A549 (cell line): ENCODE results near the gene XCR1.

Experiments used
- CHD4 ChIP-seq: fragments of 200-600 bp; sonication (generic); IDR thresholded peaks from 2 replicates; pipeline ENCODE4 v1.6.1; 2016; ENCODE audit warnings: antibody characterized with exemption, mild to moderate bottlenecking, borderline replicate concordance
- CTCF ChIP-seq: fragments of >200 bp; sonication (Bioruptor Twin); formaldehyde crosslinking; IDR thresholded peaks from 3 replicates; pipeline ENCODE4 v1.5.1; 2016
- EP300 ChIP-seq, 2 experiments: fragments of >200 bp; sonication (Bioruptor Twin); formaldehyde crosslinking; IDR thresholded peaks; 2 replicates in 1 of 2; 3 replicates in 1 of 2; pipeline ENCODE4 v1.6.1; 2016 to 2017
- MAZ ChIP-seq: fragments of 150-350 bp; IDR thresholded peaks from 2 replicates; pipeline ENCODE4 v1.6.1; 2014; ENCODE audit warnings: antibody characterized with exemption, low read depth, low read length, borderline replicate concordance
- MYC ChIP-seq: IDR thresholded peaks from 2 replicates; pipeline ENCODE4 v1.6.1; 2012; ENCODE audit warnings: mild to moderate bottlenecking, inconsistent platforms, low read length, improper control_type of control experiment, borderline replicate concordance
- PBX3 ChIP-seq: IDR thresholded peaks from 2 replicates; pipeline ENCODE4 v1.6.1; 2012
- POLR2A ChIP-seq: IDR thresholded peaks from 2 replicates; pipeline ENCODE4 v1.6.1; 2012; ENCODE audit warnings: mild to moderate bottlenecking, low read length
- POLR2AphosphoS2 ChIP-seq: conservative IDR thresholded peaks from 2 replicates; pipeline ENCODE4 v1.6.1; 2012; ENCODE audit warnings: low read length, improper control_type of control experiment, inconsistent platforms
- RCOR1 ChIP-seq: fragments of 150-350 bp; IDR thresholded peaks from 2 replicates; pipeline ENCODE4 v1.6.1; 2014; ENCODE audit warnings: antibody characterized with exemption, low read length, low read depth
- RNF2 ChIP-seq: fragments of 200-600 bp; sonication (generic); IDR thresholded peaks from 2 replicates; pipeline ENCODE4 v1.6.1; 2016; ENCODE audit warnings: low read depth, mild to moderate bottlenecking, antibody characterized with exemption, moderate library complexity, borderline replicate concordance

DNA sequence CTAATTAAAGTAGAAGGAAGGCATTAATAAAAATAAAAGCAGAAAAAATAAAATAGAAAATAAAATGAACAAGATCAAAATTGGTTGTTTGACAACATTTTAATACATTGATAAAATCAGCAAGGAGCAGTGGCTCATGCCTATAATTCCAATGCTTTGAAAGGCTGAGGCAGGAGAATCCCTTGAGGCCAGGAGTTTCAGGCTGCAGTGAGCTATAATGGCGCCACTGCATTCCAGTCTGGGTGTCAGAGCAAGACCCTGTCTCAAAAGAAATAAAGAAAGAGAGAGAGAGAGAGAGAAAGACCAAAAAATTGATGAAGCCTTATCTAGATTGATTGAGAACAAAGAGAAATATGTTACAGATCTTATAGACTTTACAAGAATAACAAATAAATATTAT, 2.1 kb downstream of the XCR1 start:
- TF ChIP-seq CTCF (no peak), MYC (no peak), RNF2 (no peak), EP300 (IDR thresholded peaks at IDR 0.05) (no peak), POLR2A (no peak), PBX3 (no peak), RCOR1 (no peak), POLR2AphosphoS2 (no peak), CHD4 (no peak), MAZ (no peak)
